ENCODE measurements around the gene MRPL33.
"Not testable (repeated sequence)": the region's sequence is repeated elsewhere in the genome, so short reads cannot be mapped to it uniquely, and the experiment has no call there.

Gene MRPL33

DNA sequence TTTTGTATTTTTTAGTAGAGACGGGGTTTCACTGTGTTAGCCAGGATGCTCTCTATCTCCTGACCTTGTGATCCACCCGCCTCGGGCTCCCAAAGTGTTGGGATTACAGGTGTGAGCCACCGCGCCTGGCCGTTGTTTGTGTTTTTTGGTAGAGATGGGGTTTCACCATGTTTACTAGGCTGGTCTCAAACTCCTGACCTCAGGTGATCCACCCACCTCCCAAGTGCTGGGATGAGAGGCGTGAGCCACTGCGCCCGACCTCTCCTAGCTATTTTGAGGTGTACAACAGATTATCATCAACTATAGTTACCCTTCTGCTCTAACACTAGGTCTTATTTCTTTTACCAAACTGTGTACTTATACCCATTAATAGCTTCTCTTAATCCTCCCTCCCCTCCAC lies 28.9 kb upstream of the MRPL33 start:
- no peak for DNase-seq (ENCODE audit: low read depth)

DNA sequence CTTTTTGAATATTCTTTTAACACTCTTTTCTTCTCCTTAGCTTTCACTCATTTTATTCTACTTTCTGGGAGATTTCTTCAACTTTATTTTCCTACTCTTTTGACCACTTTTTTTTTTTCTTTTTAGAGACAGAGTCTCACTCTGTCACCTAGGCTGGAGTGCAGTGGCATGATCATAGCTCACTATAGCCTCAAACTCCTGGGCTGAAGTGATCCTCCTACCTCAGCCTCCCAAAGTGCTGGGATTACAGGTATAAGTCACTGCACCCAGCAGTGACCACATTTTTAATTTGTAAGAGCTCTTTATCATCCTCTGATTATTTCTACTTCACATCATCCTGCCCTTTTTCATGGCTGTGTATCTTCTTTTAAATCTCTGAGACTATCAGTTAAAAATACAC lies 26.0 kb upstream of the MRPL33 start:
- DNase-seq (ENCODE audit: low read depth), result not testable (repeated sequence)

DNA sequence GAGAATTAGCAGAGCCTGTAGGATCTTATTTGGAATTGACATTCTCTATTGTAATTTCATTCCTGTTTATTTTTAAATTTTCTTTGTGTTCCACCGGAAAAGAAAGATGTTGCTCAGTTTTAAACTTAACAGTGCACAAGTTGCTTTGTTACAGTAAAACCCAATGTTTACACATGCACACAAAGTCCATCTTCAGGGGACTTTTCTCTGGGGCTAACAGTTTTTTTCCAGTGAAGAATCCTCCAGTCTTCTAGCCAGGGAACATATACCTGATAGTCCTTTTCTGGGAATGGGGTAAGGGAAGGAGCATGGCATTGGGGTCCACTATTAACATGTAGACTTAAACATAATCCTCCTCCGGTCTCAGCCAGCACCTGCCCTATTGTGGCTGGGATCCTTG lies 25.2 kb upstream of the MRPL33 start:
- DNase-seq (ENCODE audit: low read depth), result no peak

DNA sequence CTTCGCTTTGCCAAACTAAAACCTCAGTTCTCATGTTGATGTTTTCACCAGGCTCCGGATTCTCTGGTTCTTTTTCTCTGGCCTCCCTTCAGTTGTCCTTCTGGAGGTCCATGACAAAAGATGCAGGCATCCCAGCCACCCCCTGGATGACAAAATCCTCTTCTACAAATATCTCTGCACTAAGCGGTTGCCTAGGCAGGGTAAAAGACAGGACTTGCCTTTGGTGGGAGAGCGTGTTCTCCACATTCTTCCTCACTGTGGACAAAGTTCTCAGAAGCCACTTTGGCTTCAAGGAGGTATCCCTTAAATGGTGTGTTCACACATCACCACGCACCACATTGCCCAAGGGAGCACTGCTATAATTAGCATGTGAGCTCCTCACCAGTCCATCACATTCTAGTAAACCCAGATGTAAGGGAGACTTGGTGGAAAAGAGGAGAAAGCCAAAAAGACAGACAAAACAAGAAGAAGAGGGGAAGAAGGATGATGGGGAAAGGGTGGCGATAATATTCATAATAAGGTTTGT lies 23.6 kb upstream of the MRPL33 start:
- no peak for DNase-seq (ENCODE audit: low read depth)

DNA sequence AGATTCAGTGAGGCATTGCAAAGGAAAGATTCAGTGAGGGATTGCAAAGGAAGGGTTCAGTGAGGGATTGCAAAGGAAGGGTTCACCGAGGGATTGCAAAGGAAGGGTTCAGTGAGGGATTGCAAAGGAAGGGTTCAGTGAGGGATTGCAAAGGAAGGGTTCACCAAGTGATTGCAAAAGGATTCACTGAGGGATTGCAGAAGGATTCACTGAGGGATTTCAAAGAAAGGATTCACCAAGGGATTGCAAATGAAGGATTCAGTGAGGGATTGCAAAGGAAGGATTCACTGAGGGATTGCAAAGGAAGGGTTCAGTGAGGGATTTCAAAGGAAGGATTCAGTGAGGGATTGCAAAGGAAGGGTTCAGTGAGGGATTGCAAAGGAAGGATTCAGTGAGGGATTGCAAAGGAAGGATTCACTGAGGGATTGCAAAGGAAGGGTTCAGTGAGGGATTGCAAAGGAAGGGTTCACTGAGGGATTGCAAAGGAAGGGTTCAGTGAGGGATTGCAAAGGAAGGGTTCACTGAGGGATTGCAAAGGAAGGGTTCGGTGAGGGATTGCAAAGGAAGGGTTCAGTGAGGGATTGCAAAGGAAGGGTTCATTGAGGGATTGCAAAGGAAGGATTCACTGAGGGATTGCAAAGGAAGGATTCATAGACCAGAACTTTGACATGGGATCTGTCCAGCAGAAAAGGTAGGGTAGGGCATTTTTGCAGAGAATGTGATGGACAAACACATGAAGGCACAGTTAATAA lies 22.5 kb upstream of the MRPL33 start:
- not testable (repeated sequence) for DNase-seq (ENCODE audit: low read depth)

DNA sequence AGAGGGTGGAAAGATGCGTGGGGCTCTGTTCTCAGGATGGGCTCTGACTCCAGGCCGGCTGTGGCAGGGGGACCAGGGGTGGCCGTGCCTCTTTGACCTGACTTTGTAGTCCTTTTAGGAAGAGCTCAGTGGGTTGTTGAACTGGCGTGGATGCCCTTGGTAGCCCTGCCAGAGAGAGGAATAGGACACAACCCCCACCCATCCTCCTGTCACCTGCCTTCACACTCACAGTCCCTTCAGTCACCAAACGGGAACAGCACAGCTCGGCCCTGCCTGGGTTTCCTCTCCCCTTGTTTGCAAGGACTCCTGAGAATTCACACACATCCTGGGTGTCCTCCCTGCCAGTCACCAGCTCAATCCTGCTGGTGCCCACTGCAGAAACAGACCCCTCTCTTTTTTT lies 20.1 kb upstream of the MRPL33 start:
- no peak for DNase-seq (ENCODE audit: low read depth)

DNA sequence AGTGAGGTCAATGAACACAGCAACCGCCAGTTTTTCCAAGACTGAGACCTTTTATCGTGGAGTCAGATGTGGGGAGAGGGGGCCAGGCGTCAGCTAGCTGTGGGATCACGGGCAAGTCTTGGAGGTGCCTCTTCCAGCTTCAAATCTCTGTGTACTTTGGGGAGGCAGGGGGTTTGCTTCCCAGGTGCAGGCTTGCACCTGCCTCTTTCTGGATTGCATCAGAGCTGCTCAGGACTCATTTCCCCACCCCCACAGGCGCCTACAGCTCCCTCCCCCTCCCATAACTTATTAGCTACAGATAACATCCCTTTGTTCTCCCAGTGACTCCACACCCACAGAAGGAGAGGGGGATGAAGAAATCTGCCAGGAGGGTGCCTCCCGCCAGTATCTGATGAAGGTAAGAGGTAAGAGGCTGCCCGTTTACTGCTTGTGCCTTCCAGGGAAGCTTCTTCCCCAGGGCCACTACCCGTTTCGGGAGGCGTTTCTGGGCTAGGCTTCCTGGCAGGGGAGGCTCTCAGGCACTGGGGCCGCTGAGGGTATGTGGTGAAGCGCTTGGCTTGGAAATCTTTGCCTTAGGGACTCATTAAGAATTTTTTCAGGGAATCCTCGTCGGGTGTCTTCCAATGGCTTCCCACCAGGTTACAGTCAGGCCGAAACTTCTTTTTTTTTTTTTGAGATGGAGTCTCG lies 18.8 kb upstream of the MRPL33 start:
- no peak for DNase-seq (ENCODE audit: low read depth)

DNA sequence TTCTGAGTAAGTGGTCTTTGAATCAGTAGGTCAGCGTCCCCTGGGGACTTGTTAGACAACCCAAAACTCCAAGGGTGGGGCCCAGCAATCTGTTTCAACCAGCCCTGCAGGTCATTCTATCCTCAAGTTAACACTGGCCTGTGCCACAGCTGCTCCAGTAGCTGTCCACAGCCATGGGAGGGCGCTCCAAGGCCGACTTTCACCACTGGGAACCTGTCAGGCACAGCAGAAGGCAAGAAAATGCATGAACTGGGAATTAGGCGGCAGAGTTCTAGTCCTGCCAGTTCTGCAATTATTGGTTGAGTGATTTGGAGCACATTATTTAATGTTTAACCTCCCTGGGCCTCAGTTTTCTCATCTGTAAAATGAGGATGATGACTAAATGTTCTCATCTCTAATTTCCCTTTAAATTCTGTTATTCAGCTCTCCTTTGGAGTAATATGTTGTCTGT lies 17.4 kb upstream of the MRPL33 start:
- DNase-seq (ENCODE audit: low read depth), result peak; percentile 61

DNA sequence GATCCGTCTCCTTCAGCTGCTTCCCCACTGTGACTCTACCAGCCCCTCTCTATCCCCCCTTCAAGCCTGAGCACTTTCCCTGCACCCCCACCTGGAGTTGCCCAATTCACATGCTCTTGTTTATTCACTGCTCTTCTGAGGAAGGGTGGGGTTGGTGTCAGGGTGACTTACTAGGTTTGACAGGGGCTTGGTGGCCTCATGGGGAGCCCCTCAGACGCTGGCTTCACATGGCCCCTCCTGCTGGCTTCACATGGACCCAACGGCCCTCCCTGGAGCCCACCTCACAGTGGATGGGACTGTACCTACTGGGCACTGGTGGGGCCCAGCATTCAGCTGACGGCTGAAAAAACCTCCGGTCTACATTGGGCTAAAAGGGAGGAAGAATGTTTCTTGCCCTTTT lies 16.7 kb upstream of the MRPL33 start:
- DNase-seq (ENCODE audit: low read depth), result no peak

DNA sequence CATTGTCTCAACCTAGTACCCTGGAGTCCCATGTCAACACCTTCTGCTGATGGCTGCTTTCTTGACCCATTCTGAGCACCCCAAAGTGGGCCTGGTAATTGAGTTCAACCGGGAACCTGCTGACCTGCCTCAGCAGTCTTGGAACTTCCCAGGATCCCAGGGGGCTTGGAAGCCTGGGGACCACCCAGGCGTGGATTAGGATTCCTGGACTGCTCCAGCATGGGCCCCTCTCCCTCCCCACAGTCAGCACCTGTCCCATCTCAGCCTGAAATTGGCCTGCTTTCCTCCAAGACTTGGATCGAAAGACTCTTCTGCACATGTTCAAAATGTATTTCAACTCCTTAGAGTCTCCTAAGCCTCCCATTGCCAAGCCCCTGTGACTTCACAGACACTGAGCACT lies 15.4 kb upstream of the MRPL33 start:
- DNase-seq (ENCODE audit: low read depth), result no peak

DNA sequence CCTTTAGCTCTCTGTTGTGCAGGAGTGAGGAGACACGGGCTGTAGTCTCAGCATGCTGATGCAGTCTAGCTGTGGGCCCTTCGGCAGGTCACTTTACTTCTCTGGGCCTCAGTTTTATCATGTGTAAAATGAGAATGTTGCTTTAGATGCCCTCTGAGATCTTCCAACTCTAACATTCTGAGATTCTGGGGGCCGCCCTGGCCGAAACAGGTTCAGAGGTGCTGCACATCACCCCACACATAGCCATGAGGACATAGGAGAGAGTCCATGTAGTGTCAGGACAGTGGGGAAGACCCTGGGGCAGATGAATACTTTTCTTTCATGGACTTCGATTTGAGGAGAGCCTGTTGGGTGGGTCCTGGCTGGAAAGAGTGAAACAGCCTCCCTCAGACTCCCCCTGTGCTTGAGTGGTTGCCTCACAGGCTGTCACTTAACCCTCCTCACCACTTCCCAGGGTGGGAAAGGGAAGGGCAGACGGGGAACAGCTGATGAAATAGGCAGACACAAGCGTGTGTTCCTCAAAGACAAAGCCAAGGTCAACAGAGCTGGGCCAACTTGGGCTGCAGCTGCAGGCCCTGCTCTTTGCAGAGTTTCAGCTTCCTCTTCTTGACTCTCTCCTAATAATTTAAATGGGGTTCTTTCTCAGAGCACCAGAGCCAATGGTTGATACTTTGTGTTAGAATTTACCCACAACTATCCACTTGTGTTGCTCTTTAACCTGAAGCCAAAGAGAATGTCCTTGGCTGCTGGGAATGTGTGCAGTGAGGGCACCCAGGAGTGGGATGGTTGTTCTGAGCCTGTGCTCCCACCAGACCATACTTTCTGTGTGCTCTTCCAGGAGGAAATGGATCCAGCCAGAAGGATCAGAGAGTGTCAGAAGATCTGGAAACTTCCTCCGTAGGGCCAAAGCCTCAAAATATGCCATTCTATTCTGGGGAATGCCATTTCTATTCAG lies 14.7 kb upstream of the MRPL33 start:
- no peak for DNase-seq (ENCODE audit: low read depth)

DNA sequence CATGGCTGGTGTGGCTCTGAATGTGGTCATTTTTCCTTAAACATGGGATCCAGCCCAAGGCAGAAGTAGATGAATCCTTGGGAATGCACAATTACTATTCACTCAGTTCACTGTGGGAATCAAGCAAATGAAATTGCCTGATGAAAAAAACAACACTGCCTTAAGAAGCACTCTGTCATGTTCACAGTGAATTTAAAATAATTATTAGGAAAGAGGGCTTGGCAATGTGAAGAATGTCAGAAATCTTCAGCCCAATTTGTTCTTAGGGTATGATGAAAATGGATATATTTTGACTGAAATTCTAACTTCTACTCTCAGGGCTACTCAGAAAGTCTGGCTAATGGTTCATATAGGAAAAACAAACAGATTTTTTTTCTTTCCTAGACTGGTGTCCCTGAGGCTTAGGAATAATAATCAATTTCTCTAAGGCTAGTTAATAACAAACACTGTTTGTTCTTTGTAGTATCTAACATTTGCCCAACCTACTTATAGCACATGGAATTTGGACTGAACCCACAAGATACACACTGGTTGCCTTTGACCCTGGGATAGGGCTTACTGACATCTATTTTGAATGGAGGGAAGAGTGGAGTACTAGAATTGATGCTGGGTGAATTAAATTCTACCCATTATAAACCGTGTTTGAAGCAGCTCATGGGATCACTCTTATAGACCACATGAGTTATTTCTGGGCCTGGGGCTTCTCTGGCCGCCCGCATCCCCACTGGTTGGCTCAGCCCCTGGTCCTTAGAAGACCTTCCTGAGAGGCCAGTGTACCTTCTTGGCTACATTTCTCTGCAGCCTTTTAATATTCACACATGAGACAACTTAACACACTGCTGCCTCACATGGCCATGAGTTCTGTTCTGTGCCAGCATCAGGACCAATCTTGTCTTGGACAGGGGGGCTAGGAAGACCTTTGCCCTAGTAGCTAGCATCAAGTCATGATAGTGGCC lies 8.3 kb upstream of the MRPL33 start:
- no peak for DNase-seq (ENCODE audit: low read depth)

DNA sequence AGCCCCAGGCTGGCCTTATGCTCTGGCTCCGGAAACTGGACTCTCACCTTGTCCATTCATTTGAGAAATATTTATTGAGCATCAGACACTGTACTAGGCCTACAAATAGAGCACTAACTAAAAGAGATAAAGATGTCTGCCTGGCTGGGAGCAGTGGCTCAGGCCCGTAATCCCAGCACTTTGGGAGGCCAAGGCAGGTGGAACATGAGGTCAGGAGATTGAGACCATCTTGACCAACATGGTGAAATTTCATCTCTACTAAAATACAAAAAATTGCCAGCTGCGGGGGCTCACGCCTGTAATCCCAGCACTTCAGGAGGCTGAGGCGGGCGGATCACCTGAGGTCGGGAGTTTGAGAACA lies 7.6 kb upstream of the MRPL33 start:
- DNase-seq (ENCODE audit: low read depth), result no peak

DNA sequence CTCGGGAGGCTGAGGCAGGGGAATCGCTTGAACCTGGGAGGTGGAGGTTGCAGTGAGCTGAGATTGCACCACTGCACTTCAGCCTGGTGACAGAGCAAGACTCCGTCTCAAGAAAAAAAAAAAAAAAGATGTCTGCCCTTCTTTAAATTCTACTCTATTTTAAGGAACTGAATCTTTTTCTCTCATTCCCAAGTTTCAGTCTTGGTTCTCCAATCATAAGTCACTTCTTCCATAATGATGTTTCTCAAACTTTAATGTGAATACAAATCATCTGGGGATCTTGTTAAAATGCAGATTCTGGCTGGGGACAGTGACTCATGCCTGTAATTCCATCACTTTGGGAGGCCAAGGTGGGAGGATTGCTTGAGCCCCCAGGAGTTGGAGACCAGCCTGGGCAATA lies 7.0 kb upstream of the MRPL33 start:
- DNase-seq (ENCODE audit: low read depth), result not testable (repeated sequence)

DNA sequence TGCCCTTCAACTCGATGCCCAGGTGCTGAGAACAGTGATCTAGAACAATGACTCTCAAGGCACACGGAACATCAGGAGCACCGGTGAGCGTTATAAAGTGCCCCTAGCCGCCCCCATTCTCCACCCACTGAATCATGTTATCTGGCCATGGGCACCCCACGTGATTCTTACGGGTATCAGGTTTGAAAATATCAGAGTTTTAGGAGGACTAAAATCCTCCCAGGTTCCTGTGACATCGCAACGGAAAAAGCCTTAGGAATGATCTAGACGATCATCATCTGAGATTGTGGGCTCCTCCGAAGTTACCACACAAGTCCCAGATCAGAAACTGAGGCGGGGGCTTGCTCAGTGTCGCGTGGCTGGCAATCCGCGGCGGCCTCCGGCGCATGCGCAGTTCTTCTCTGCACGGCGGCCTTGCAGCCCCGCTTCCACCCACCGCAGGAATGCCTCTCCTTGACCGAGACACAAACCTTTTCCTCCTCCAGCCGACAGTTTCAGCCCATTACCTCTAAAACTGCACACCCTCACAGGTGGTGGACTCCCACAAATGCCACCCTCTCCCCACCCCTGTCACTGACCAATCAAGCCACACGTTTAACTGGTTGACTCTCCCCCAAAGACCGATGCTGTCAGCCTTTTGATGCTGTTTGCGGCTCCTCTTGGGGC lies 5.8 kb upstream of the MRPL33 start:
- DNase-seq (ENCODE audit: low read depth), result no peak

DNA sequence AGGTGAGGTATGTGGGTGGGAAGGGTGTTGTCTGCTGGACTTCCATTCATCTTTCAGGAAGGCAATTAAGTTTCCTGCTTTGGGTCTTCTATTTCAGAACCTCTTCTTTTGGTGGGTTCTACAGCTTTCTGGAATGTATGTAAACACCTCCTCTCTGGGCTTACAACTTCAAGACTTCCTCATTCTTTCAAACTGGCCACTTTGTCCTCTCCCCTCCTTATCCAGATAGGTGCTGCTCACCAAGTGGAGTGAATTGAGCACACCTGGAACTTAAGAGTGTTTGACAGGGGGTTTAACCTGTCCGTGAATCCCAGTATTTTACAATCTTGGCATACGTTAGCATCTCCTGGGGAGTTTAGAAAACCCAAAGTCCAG lies 5.2 kb upstream of the MRPL33 start:
- no peak for DNase-seq (ENCODE audit: low read depth)

DNA sequence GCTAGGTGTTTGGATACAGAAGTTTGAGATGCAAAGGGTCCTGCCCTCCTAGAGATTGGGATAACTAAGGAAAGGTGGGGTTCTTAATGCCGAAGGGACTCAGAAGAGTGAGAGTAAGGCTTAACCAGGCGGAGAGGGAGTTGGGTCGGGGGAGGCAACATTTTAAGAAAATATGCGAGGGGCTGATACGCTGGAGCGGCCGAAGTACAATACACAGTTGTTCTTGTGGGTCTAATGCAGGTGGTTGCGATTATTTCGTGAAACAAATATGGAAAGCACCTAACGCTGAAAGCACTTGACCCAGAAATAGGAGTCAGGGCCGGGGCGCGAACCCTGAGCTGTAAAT lies 344 bp upstream of the MRPL33 start:
- no peak for DNase-seq (ENCODE audit: low read depth)

DNA sequence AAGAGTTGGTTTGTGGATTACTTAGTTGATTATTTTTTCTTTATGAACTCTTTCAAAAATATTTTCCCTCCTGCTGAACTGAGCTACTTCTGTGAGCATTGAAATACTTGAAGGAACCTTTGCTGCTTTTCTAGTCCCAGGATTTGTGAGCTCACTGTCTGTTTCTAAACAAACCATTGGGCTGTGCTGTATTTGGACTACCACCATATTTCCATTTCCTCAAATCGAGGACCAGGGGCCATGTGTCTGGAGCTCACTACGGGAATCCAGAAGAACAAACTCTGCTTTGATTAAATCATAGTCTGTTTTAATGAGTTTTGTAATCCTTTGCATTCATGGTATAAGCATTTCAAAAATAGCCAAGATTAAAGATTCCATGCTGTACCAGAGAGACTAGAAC lies 1.3 kb downstream of the MRPL33 start:
- DNase-seq (ENCODE audit: low read depth), result no peak

DNA sequence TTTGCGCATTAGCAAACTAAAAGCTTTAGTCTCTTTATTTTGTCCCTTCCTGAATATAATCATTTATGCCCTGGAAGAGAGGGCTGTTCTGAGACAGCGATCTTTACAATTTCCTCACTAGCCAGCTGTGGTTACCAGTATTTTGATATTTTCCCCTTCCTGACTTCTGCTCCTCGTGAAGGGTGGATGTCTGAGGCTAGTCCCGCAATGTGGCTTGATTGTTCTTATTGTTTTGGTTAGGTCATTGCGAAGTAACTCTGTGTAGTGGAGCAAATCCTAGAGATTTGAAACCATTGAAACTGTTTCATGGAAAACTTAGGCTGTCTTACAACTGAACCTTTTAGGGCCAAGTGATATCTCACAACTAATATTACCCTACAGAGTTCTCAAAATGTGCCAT lies 2.4 kb downstream of the MRPL33 start:
- no peak for DNase-seq (ENCODE audit: low read depth)

DNA sequence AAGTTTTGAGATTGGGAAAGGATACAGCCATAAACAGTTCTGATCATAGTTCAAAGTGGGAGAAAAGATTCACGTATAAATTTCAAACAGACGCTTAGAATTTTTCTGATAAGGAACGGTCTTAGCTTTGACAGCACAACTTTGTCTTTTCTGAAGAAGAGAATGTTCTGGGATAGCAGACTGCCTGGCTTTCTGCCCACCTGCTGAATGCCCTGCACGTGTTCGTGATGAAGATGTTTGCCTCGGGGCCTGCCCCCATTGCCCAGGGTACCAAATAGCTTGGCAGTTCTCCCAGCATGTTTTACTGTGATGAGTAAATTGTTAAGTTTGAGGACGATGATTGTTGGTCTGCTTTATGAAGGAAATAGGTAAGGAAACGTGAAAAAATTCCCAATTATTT lies 4.6 kb downstream of the MRPL33 start:
- DNase-seq (ENCODE audit: low read depth), result no peak

DNA sequence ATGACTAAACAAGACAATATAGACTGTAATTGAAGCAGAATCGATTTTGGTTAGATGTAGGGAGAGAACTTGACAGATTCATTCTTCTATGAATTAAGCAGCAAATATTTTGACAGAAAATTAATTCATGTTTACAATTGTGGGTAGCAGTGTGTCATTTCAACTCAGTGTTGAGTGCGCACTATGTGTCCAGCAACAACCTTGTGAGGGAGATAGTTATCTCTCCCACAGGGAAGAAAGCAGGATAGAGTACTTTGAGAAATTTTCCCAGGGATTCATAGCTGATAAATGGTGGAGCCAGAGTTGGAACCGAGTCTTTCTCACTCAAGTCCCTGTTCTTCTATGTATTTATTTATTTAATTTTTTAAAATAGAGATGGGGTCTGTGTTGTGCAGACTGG lies 5.2 kb downstream of the MRPL33 start:
- DNase-seq (ENCODE audit: low read depth), result no peak
